K562 (cell line): Measurements from ENCODE around the gene PDE12. TPM values are rescaled to one million over a fixed set of nuclear protein-coding genes. Genes with fewer than 3 reads are reported as not detected.
A peak's percentile ranks its signal among the peaks of the same experiment; 100 is the strongest.

Experiments
- ATAC-seq: fragments of 200-7000 bp; cut with Tn5 transposase; 3 replicates; pipeline ENCODE4 v1.9.1; 2020; ENCODE audit warnings: moderate library complexity
- BruUV-seq: library from RNA; stranded (reverse); fragments of 400-500 nt; replicated peaks from 2 replicates; lab custom pipeline; 2021; lab: Mats Ljungman, UMichigan
- CTCF ChIA-PET: fragments of 300-600 bp; formaldehyde crosslinking; extraction: SDS; loops from one replicate; lab custom pipeline; 2021; ENCODE audit warnings: low intra/inter-chr PET ratio; lab: Yijun Ruan, JAX
- POLR2A ChIA-PET: fragments of 300-600, 350-650 bp; sonication (Branson Sonifier 250); formaldehyde crosslinking; extraction: SDS; loops from one replicate; lab custom pipeline; 2021; ENCODE audit warnings: antibody characterized with exemption, inconsistent platforms; lab: Yijun Ruan, JAX
- DNase-seq, 4 experiments: peaks; one replicate each; pipeline versions ENCODE4 v3.0.0 to v3.0.0-alpha.2; 2011 to 2018; ENCODE audit warnings: low spot score in 3 of 4, mixed read lengths in 3 of 4; ENCODE audit errors: extremely low read depth in 1 of 4
- FAIRE-seq: peaks from 2 replicates; lab custom pipeline; 2011; peaks lifted over from hg19 to GRCh38; lab: Jason Lieb, UNC
- H2AFZ ChIP-seq: 2 replicates; pipeline ENCODE4 v1.6.0; 2011; ENCODE audit warnings: low read depth, low read length, control low read depth, inconsistent platforms
- H3K27ac ChIP-seq: fragments of 200-600 bp; 3 replicates; pipeline ENCODE4 v1.8.0; 2011; ENCODE audit warnings: low read depth, mild to moderate bottlenecking, control low read depth, inconsistent platforms, low read length, moderate library complexity, mixed read lengths; ENCODE audit errors: extremely low read depth
- H3K27me3 ChIP-seq, 2 experiments: fragments of 300-600 bp in 1 of 2; 2 replicates in 1 of 2; 3 replicates in 1 of 2; pipeline versions ENCODE4 v1.6.0 to v1.8.0; 2011; ENCODE audit warnings: inconsistent platforms in 2 of 2, low read length in 2 of 2, mild to moderate bottlenecking in 1 of 2, mixed read lengths in 1 of 2, moderate library complexity in 1 of 2; ENCODE audit not compliant: control insufficient read depth in 2 of 2, insufficient read depth in 2 of 2
- H3K36me3 ChIP-seq: fragments of 300-600 bp; 3 replicates; pipeline ENCODE4 v1.8.0; 2011; ENCODE audit warnings: mild to moderate bottlenecking, low read length, inconsistent platforms; ENCODE audit not compliant: control insufficient read depth, insufficient read depth
- H3K4me1 ChIP-seq, 2 experiments: fragments of 200-600 bp in 1 of 2; replicated peaks in 1 of 2; 2 replicates in 1 of 2; 3 replicates in 1 of 2; pipeline versions ENCODE4 v1.5.1 to v1.8.0; 2011; ENCODE audit warnings: inconsistent platforms in 2 of 2, low read length in 2 of 2, mild to moderate bottlenecking in 1 of 2, mixed read lengths in 1 of 2, moderate library complexity in 1 of 2; ENCODE audit not compliant: control insufficient read depth in 2 of 2, insufficient read depth in 2 of 2
- H3K4me2 ChIP-seq: 2 replicates; pipeline ENCODE4 v1.6.1; 2011; ENCODE audit warnings: low read length, control low read depth, inconsistent platforms, mixed read lengths; ENCODE audit not compliant: insufficient read depth
- H3K4me3 ChIP-seq: fragments of 200-600 bp; sonication (generic), shearing (Covaris generic); 2 replicates; pipeline ENCODE4 v1.5.1; 2016; ENCODE audit warnings: control low read depth, inconsistent platforms
- H3K79me2 ChIP-seq: fragments of 200-600 bp; 3 replicates; pipeline ENCODE4 v1.8.0; 2011; ENCODE audit warnings: low read length, inconsistent platforms; ENCODE audit not compliant: control insufficient read depth, insufficient read depth
- H3K9ac ChIP-seq, 2 experiments: 2 replicates each; pipeline versions ENCODE4 v1.6.0 to v1.6.1; 2011; ENCODE audit warnings: low read depth in 2 of 2, low read length in 2 of 2, control low read depth in 1 of 2, inconsistent platforms in 1 of 2, mild to moderate bottlenecking in 1 of 2, mixed read lengths in 1 of 2; ENCODE audit not compliant: insufficient read depth in 1 of 2
- H3K9me1 ChIP-seq: one replicate; pipeline ENCODE4 v1.6.0; 2011; ENCODE audit warnings: inconsistent platforms, mild to moderate bottlenecking, low read length, moderate library complexity; ENCODE audit not compliant: control insufficient read depth, insufficient read depth
- H3K9me3 ChIP-seq: replicated peaks from 2 replicates; pipeline ENCODE4 v1.5.1; 2011; ENCODE audit warnings: low read depth, low read length, inconsistent platforms; ENCODE audit not compliant: control insufficient read depth, insufficient read depth
- H4K20me1 ChIP-seq: replicated peaks from 2 replicates; pipeline ENCODE4 v1.6.1; 2011; ENCODE audit warnings: low read length, inconsistent platforms, mixed read lengths; ENCODE audit not compliant: control insufficient read depth, insufficient read depth
- ARID4B ChIP-seq: sonication (generic); formaldehyde crosslinking; IDR thresholded peaks from 2 replicates; pipeline ENCODE4 v1.8.0; 2022; ENCODE audit warnings: mild to moderate bottlenecking, missing genetic modification reagents
- CAMTA2 ChIP-seq: fragments of 250-450 bp; sonication (Bioruptor Pico); conservative IDR thresholded peaks from 2 replicates; pipeline ENCODE4 v1.5.1; 2022
- HDAC8 ChIP-seq: fragments of 450-650 bp; IDR thresholded peaks from 2 replicates; pipeline ENCODE4 v1.6.1; 2016; ENCODE audit warnings: mild to moderate bottlenecking, missing genetic modification characterization, moderate library complexity, missing compliant biosample characterization
- NCOA1 ChIP-seq: fragments of 450-650 bp; IDR thresholded peaks from 2 replicates; pipeline ENCODE4 v1.6.1; 2016; ENCODE audit warnings: low read depth
- RBM34 ChIP-seq: fragments of 200-400 bp; formaldehyde crosslinking; IDR thresholded peaks from 2 replicates; pipeline ENCODE4 v1.6.1; 2018; ENCODE audit warnings: low read length, borderline replicate concordance; ENCODE audit not compliant: insufficient read depth
- YY1 ChIP-seq, 3 experiments: IDR thresholded peaks; 2 replicates each; pipeline ENCODE4 v1.6.1; 2011; ENCODE audit warnings: low read length in 2 of 3, mild to moderate bottlenecking in 2 of 3, moderate library complexity in 2 of 3, borderline replicate concordance in 1 of 3, control low read depth in 1 of 3, low read depth in 1 of 3; ENCODE audit not compliant: insufficient read depth in 3 of 3, insufficient replicate concordance in 2 of 3, control insufficient read depth in 1 of 3, insufficient read length in 1 of 3; ENCODE audit errors: extremely low read depth in 1 of 3
- ZNF133 ChIP-seq: fragments of 250-450 bp; sonication (Bioruptor Pico); IDR thresholded peaks from 2 replicates; pipeline ENCODE4 v1.4.0; 2020; ENCODE audit warnings: mild to moderate bottlenecking
- ZNF830 ChIP-seq: fragments of 250-450 bp; sonication (Bioruptor Pico); IDR thresholded peaks from 2 replicates; pipeline ENCODE4 v1.5.0; 2021; ENCODE audit warnings: mild to moderate bottlenecking
- WGBS: fragments of 100-300 bp; shearing (Covaris generic); methylation state at CpG from one replicate; pipeline ENCODE4 v1.1.6; 2016; ENCODE audit warnings: low coverage, mixed read lengths; ENCODE audit not compliant: insufficient coverage; ENCODE audit errors: missing lambda C conversion rate; 5-methylcytosine and 5-hydroxymethylcytosine counted together
- in situ Hi-C: fragments of 300-500 bp; cut with MboI; formaldehyde crosslinking; loops from 4 replicates; pipeline ENCODE4 v1.15.0; 2018; ENCODE audit warnings: inconsistent platforms, mixed read lengths
- intact Hi-C: fragments of 100-400 bp; cut with micrococcal nuclease; formaldehyde crosslinking; loops from 2 replicates; pipeline ENCODE4 v1.14.2; 2022
- polyA plus RNA-seq, 8 experiments: library from polyadenylated mRNA; depleted of rRNA in 4 of 8; stranded (reverse) in 5 of 8; unstranded in 3 of 8; fragments of >200 nt; fragmentation: Nextera tagmentation in 2 of 8; fragmentation: Illumina TruSeq in 1 of 8; extraction: Ambion mirVana in 2 of 8; extraction: Trizol in 1 of 8; gene quantifications; 2 replicates each; pipeline versions ENCODE4 v1.2.1 to v1.2.3, GENCODE V29; 2011 to 2014; ENCODE audit warnings: inconsistent platforms in 1 of 8, missing spikeins in 1 of 8
- total RNA-seq, 7 experiments: library from RNA; depleted of rRNA in 6 of 7; stranded (reverse); fragments of >200 nt in 6 of 7; fragmentation: Illumina TruSeq in 2 of 7; extraction: Trizol in 2 of 7; gene quantifications; 2 replicates each; pipeline versions ENCODE4 v1.2.1 to v1.2.3, GENCODE V29; 2011 to 2021; ENCODE audit warnings: low replicate concordance in 1 of 7
- TF ChIP-seq, protein P1 (sequence below): fragments of 150-350 bp; conservative IDR thresholded peaks from 2 replicates; pipeline ENCODE4 v1.6.1; 2014; ENCODE audit warnings: low read length

PDE12 gene
- total and polyA plus RNA-seq, 9 of the 15 experiments (the other 6 are each of a cell fraction or from before 2014, with no cell fraction given) = 2.1 to 20.5 (median 10.0) TPM

GRCh38 chr3:57557085-57557537 is 1.0 kb downstream of the PDE12 start (continued):
- 0 out of 2 replicates have a peak, but pooled peaks have one; percentile 11 for TF ChIP-seq ARID4B (CRISPR knock-in tag)

- TF ChIP-seq, protein P1, sequence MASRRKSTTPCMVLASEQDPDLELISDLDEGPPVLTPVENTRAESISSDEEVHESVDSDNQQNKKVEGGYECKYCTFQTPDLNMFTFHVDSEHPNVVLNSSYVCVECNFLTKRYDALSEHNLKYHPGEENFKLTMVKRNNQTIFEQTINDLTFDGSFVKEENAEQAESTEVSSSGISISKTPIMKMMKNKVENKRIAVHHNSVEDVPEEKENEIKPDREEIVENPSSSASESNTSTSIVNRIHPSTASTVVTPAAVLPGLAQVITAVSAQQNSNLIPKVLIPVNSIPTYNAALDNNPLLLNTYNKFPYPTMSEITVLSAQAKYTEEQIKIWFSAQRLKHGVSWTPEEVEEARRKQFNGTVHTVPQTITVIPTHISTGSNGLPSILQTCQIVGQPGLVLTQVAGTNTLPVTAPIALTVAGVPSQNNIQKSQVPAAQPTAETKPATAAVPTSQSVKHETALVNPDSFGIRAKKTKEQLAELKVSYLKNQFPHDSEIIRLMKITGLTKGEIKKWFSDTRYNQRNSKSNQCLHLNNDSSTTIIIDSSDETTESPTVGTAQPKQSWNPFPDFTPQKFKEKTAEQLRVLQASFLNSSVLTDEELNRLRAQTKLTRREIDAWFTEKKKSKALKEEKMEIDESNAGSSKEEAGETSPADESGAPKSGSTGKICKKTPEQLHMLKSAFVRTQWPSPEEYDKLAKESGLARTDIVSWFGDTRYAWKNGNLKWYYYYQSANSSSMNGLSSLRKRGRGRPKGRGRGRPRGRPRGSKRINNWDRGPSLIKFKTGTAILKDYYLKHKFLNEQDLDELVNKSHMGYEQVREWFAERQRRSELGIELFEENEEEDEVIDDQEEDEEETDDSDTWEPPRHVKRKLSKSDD = no peak
- no peak for TF ChIP-seq HDAC8 (tag)
- no peak for TF ChIP-seq YY1 (IDR thresholded peaks at IDR 0.05; ENCODE audit: borderline replicate concordance in 1 of 3, control insufficient read depth in 1 of 3, extremely low read depth in 1 of 3, insufficient read depth in 3 of 3, insufficient read length in 1 of 3, insufficient replicate concordance in 2 of 3, low read depth in 1 of 3, low read length in 2 of 3)
- no peak for TF ChIP-seq ZNF133 (CRISPR knock-in tag)
- TF ChIP-seq RBM34 = no peak
- TF ChIP-seq NCOA1 = no peak
- TF ChIP-seq CAMTA2 = no peak
- no peak for TF ChIP-seq ZNF830
- Histone ChIP-seq H3K79me2 (peaks cover 52% of the 10 kb centered on the region), H3K27me3 (no peaks in the 10 kb centered on the region), H3K4me2 (peak overlapping the region; percentile 41; the same call in 1 of the 2 replicates), H3K4me1 (peaks cover 10 to 26% of the 10 kb centered on the region in 2 experiments; a peak in 4 of 5 replicates), H4K20me1 (0 out of 2 replicates have a peak, but pooled peaks cover 6% of the 10 kb centered on the region), H3K9me3 (peaks cover 6% of the 10 kb centered on the region), H3K9me1 (no peaks in the 10 kb centered on the region), H3K4me3 (no peak overlapping the region; the same call in 1 of the 2 replicates), H3K27ac (no peak overlapping the region), H2AFZ (no peak overlapping the region), H3K9ac (no peak overlapping the region; a peak in 1 of 4 replicates), H3K36me3 (peaks cover 43% of the 10 kb centered on the region)
- 100% methylated on average over 1 of the region's 1 CpG for WGBS
- ChIA-PET POLR2A (interaction anchor here (0.9 kb wide), 1 partner anchor 35 kb away, joined by 3 read pairs; no protein-coding TSS in a partner anchor), CTCF (no interaction called here)
- ATAC-seq (no peak), DNase-seq (no peak), FAIRE-seq (no peak)
- TSS peak; percentile 15 for BruUV-seq
- in situ Hi-C loops (no loop called here), intact Hi-C loops (no loop called here)
These were observed 3.5 kb downstream of the PDE12 start for GRCh38 chr3:57559526-57559925.
